ENCODE measurements around the gene CACNB4.

Gene CACNB4

GRCh38 chr2:151852260-151853069, 246.4 kb downstream of the CACNB4 start:
- no peak for DNase-seq (ENCODE audit: low spot score)

DNA sequence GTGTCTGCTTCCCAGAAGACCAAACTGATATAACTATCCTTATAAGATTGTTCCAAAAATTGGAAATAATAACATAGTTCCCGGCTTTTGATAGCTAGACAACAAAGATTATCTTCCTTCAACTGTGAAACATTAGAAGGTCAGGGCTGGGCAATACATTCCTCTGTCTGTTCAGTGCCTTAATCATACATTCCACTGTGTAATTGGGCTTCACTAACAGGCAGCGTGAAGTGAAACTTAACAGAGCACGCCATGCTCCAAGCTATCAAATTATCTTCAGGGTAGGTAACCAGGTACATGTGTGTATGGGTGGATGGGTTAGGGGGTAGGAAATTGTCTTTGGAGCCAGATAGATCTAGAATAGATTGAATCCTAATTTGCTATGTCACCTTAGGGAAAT, 247.1 kb downstream of the CACNB4 start:
- DNase-seq (ENCODE audit: low spot score) = no peak

DNA sequence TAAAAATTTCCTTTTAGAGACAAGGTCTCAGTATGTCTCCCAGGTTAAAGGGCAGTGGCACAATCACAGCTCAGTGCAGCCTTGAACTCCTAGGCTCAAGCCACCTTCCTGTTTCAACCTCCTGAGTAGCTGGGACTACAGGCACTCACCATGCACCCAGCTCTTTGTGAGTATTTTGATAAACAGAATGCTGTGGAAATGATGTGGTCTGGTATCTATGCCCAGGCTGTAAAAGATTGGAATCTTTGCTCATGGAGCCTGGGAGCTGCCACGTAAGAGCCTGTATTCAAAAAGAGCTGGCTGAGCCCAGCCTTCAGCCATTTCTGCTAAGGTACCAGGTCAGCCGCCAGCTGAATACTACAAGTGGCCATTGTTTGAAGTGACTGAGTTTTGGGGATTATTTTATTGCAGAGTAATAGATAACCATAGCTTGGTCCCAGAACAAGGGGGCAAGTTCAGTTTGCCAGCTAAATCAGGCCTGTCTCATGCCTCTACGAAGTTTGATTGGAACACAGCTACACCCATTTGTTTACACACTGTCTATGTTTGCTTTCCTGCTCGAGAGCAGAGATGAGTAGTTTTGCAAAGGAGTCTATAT, 249.3 kb downstream of the CACNB4 start:
- DNase-seq (ENCODE audit: low spot score) = no peak

GRCh38 chr2:151845884-151846283, 253.0 kb downstream of the CACNB4 start:
- DNase-seq (ENCODE audit: low spot score) = no peak

DNA sequence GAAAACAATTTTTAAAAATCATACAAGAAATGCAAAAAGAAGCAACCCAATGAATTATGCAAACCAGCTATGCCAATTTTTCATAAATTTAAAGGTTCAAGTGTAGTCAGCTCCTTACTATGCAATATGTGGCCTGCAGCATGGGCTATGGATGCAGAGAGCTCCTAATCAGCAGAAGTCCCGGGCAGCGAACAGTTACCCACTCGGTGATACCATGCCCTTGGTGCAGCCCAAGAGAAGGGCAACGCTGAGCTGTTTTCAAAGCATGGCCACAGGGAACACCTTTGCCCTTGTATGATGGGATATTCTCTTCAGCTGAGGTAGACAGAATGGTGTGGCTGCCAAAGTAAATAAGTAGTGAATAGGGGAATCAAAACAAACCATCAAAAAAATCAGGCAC, 253.4 kb downstream of the CACNB4 start:
- no peak for DNase-seq (ENCODE audit: low spot score)

DNA sequence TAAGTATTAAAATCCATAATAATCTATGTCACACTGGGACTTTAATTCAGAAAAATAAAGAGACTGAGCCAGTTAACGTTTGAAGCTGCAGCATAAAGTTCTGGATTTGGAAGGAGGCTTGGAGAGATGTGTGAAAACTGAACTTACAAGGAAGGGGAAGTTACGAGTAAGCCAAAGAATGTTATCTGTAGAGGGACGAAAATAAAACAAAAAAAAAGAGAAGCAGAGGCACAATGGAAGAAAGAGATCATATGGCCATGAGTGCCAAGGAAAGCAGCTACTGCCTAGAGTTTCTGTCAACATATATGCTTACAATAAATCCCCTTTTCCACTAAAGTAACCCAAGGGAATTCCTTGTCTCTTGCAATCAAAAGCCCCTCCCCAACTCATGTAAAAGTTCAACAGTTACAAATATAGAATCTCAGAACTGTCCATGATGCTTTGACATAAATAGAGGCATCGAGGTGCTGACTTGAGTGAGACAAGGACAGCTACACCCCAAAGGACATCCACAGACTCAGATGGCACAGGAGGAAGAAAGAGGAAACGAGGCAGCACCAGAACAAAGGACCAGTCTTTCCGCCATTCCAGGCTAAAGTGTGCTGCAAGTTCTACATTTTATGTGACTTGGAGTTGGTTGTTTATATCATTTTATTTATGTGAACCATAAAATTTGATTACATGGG, 254.5 kb downstream of the CACNB4 start:
- peak; percentile 44 for DNase-seq (ENCODE audit: low spot score)

DNA sequence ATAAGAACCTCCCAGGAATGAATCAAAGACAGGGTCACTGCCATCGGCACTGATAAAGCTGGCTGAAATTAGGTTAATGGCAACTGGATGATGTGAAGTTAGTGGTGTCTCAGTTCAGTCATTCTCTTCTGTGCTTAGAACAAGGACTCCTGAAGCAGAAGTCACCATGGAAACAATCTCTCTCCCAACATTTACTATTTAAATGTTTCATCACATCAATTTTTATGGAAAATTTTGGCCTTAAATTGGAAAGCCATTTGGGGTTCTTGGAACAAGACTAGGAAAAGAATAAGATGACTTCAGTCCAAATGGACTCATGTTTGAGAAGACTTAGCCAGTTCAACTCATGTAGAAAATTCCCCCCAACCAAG, 255.2 kb downstream of the CACNB4 start:
- no peak for DNase-seq (ENCODE audit: low spot score)

DNA sequence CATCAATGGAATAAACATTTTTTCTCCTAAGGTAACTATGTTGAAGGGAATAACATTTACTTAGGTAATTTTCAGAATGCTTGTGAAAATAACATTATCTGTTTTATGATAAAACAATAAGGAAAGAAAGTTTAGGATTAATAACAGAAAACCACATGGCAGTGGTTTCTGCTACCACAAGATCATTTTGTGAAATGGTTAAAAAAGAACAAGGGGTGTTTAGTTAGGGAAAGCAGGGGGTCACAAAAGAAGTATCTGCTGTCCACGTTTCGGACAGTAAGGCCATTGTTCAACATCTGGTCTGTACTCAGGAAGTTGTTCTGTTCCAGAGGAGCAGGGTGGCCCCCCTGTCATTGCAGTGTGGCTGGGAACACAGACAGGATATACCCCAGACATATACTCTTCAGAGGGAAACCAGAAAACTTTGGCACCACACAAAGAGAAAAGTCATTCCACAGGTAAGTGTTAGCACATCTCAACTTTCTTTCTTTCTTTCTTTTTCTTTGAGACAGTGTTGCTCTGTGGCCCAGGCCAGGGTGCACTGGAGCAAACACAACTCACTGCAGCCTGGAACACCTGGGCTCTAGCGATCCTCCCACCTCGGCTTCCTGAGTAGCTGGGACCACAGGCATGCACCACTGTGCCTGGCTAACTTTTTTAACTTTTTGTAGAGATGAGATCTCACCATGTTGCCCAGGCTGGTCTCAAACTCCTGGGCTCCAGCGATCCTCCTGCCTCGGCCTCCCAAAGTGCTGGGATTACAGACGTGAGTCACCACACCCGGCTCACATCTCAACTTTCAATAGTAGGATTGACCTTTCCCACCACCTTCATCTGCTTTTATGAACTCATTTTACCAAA, 255.8 kb downstream of the CACNB4 start:
- no peak for DNase-seq (ENCODE audit: low spot score)

GRCh38 chr2:151841047-151841424, 257.8 kb downstream of the CACNB4 start:
- no peak for DNase-seq (ENCODE audit: low spot score)

GRCh38 chr2:151840216-151841046, 258.4 kb downstream of the CACNB4 start:
- no peak for DNase-seq (ENCODE audit: low spot score)

DNA sequence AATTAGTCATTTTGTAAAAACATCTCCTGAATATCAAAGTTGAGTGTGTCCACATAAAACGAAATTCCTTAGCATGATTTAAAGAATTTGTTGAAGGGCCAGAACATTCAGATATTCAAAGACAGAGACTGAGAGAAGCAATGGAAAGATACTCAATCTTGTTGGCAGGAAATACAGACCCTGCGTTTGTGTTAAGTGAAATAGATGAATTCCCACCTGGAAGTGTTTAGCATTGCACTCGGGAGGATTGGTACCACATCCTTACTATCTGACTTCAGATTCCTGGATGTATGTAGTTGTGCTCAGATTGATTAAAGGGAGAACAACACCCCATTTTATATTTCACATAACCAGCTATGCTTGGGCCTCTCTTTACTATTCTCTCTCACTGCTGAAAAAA, 260.9 kb downstream of the CACNB4 start:
- no peak for DNase-seq (ENCODE audit: low spot score)

GRCh38 chr2:151833984-151834383, 264.9 kb downstream of the CACNB4 start:
- no peak for DNase-seq (ENCODE audit: low spot score)

DNA sequence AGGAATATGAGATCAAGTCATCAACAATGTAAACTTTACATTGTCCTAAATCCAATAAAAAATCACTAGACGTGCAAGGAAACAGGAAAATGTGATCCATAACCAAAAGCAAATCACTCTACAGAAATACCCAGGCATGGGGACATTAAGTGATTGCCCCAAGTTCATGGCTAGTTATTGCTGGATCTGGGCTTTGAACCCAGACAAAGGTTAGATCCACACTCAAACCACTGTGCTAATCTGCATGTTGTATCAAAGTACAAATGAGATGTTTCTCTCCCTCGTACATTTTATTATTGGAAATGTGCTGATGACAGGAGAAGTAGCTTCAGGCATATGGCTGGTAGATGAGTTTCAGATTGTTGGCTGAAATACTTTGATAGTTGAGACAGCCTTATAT, 267.9 kb downstream of the CACNB4 start:
- no peak for DNase-seq (ENCODE audit: low spot score)

DNA sequence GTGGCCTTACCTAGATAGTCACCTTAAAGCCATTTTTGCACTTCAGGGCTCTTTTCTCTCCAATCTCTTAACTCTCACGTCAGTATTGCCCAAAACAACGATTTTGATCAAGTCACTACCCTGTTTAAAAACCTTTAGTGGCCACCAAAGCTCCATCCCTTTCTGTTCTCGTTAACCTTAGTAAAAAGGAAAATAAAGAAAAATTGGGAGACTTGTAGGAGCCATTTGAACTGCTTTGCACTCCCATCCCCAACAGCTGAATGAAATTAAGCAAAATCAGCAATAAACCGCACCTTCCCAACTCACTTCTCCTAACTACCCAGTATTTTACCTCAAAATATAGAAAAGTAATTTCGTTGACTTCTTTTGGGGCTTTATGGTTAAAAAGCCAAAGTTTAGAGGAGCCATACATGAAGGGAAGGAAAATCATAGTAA, 269.9 kb downstream of the CACNB4 start:
- DNase-seq (ENCODE audit: low spot score) = no peak

DNA sequence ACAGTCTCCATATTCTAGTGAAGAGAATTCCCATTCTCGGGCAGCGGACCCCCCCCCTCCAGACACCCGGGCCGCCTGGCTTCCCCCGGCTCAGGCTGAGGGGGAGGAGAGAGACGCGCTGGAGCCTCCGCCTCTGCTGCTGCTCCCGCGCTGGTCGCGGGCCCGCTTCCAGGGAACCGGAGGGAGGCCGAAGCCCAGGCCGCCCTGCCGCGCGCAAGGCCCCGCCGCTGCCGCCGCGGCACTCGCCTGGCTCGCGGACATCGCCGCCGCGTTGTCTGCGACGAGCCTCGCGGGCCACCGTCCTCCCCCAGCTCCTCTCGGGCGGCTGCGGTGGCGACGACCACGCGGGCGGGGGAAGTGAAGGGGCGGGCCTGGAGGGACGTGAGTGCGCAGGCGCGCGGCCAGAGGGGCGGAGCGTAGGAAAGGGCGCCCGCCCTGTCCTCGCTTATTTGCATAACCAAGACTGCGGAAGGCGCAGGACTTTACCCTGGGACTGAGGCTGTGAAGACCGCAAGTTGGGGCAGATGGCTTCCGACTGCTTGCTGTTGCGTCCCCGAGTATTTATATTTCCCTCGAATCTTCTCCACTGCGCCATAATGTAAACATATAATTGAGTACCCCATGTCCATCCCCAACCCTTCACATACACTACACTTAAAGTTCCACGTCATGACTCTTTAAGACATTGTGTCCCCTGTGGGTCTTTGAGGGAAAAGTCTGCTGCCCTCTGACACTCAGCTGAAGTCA, 270.5 kb downstream of the CACNB4 start, which contains the start of gene ARL5A:
Gene ARL5A, minus strand, starts transcription at position 279 of the 747 bp plus-strand sequence. Its CDS starts 245 bp downstream, at position 34.
- DNase-seq (ENCODE audit: low spot score) = peak; percentile 98

DNA sequence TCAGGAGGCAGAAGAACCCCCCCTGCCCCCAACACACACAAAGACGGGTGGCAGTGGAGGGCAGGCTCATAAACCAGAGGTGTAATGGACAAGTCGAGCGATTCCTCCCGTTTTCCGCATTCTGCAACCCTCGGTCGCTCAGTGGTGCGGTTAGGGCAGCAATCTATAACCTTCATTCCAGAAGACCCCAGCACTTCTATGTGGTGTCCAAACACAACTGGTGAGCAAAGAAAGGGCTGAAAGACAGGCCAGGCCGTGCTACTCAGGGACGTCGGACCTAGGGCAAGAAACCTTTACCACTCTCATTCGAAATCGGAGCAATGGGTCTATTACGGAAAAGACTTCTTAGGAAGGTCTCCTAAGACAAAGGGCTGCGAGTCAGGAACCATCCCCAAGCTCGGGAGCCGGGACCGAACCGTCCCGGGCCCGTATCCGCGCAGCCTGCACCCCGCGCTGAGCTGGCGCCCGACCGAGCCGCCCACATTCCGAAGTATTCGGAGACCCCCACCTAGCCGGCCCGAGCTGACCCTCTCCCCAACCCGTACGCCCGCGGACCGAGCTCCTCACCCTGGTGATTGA, 271.2 kb downstream of the CACNB4 start:
- DNase-seq (ENCODE audit: low spot score) = peak; percentile 42

DNA sequence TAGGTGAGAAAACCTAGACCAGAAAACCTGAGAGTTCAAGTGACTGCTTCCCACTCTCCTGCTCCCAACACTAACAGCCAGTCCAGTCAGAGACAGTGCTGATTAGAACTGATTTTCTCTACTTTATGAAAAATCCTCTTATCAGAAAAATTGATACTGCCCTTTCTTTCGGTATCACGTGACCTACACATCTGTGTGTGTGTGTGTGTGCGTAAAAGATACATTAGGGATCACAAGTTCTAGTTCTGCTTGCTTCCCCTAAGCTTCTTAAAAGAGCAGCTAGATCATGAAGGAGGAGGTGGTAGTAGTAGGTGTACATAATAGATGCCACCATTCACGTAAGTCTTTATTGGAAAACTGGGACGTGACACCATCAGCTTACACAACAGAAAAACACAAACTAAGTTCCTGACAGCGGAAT, 272.1 kb downstream of the CACNB4 start:
- no peak for DNase-seq (ENCODE audit: low spot score)

DNA sequence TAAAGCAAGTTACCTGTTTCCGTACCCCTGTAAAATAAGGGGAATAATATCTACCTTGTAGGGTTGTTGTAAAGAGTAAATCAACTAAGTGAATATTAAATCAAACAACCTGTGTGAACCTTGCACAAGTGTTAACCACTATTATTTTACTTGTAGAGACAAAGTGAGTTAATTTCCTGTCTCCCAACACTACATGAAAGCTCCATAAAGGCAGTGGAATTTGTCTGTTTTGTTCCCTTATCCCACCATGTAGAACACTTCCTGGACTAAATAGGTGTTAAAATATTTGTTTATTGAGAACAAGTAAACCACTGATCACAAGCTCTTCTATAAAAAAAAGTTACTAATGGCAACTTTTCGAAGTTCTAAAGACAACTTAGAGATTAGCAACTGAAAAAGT, 274.0 kb downstream of the CACNB4 start:
- DNase-seq (ENCODE audit: low spot score) = no peak

DNA sequence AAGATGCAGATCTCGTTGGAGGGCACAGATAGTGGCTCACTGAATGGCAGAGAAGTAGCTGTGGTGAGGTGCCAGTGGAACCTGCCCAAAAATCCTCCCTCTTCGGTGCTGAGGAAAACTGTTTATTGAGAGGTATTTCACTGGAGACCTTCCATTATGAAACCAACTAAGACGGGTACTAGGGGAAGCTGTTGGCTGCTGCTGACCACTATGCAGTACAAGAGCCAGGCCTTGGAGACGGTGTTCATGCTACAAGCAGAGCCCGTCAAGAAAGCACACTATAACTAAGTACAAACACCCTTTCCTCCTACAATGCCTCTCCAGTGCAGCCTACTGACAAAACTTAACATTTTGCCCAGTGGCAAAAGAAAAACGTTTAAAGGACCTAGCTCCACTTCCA, 275.2 kb downstream of the CACNB4 start:
- DNase-seq (ENCODE audit: low spot score) = peak; percentile 33

- no peak for DNase-seq (ENCODE audit: low spot score)
Observed at GRCh38 chr2:151819920-151820319, 278.9 kb downstream of the CACNB4 start.

Data from Ammon's horn (tissue), 1 donor.